ENCODE measurements around the gene PPP1R14C. TPM values are rescaled to one million over a fixed set of nuclear protein-coding genes. Genes with fewer than 3 reads are reported as not detected.
A peak's percentile ranks its signal among the peaks of the same experiment; 100 is the strongest.

PPP1R14C gene
- total RNA-seq, 1 donor = 3.6 TPM

DNA sequence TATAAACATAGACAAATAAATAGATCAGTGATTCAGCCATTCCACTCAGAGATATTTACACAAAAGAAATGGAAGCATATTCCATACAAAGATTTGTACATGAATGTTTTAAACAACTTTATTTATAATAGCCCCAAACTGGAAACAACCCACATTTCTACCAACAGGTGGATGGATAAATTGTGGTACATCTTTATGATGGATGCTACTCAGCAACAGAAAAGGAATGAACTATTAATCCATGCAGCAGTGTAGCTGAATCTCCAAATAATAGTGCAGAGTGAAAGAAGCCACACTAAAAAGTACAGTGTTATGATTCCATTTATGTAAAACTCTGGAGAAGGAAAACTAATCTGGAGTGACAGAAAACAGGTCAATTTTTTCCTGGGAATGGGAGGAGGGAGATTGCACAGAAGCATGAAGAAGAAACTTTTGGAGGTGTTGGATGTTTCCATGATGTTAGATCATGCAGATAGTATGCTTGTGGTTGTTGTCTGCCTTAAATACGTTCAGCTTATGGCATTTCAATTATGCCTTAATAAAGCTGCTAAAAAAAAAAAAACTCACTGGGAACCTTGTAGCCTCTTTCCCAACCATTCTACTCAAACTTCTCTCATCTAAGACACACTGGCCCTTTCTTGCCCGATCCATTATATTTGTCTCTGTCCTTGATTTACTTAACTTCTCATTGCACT, 100.9 kb downstream of the PPP1R14C start:
- H3K27me3 ChIP-seq (ENCODE audit: insufficient read depth, low read length) = no peaks in the 10 kb centered on the region

DNA sequence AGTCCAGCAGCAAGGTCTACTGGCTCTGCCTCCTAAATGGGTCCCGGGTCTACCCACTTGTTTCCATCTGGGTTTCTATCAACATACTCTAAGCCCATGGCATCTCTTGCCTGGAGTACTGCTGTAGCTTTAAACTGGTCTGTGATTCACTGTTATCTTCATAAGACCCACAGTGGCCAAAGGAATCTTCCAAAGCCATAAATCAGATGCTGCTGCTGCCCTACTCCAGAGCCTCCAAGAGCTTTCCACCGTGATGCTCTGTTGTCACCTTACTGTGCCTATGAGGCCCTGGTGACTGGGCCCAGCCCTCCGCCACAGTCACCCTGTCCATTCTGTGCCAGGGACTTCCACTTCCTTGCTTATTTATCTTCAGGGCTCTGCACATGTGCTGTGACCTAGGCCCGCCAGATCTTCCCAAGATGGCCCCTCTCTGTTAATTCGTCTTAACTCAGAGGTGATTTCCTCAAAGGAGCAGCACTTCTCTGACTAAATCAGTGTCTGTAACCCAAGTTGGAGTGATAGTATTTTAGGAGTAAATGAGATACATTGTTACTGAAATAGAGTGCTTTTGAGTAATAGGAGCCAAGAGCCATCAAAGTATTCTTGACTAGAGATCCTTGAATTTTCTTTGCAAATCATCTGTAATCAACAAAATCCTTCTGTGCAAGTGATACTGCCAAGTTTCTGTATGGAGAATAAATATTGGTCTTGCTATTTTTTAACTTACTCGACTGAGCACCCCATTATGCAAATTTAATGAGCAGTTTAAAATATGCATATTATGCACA, 102.5 kb downstream of the PPP1R14C start:
- no peak overlapping the region for H2AFZ ChIP-seq (ENCODE audit: low read length)
- no peak for TF ChIP-seq CTCF (IDR thresholded peaks at IDR 0.05; ENCODE audit: extremely low read depth, low read depth, low read length)
- H3K4me1 ChIP-seq (ENCODE audit: insufficient read depth, low read length) = peaks cover 11% of the 10 kb centered on the region
- no peaks in the 10 kb centered on the region for H3K79me2 ChIP-seq (ENCODE audit: insufficient read depth, low read length)
- peak; percentile 83 for DNase-seq (ENCODE audit: insufficient read length, low spot score, missing footprints)
- no peaks in the 10 kb centered on the region for H3K27me3 ChIP-seq (ENCODE audit: insufficient read depth, low read length)
- H3K4me3 ChIP-seq (ENCODE audit: insufficient read depth, low read length) = no peak overlapping the region
- H3K4me2 ChIP-seq (ENCODE audit: insufficient read depth, low read length) = no peak overlapping the region
- no peaks in the 10 kb centered on the region for H3K36me3 ChIP-seq (ENCODE audit: insufficient read depth, low read length)
- no peaks in the 10 kb centered on the region for H3K9me3 ChIP-seq (ENCODE audit: low read depth, low read length)
- H3K27ac ChIP-seq (ENCODE audit: low read depth, low read length) = no peak overlapping the region
- H4K20me1 ChIP-seq (ENCODE audit: insufficient read depth, low read length) = no peaks in the 10 kb centered on the region

More for the DNA sequence above, 100.9 kb downstream of the PPP1R14C start:
- no peak overlapping the region for H3K4me3 ChIP-seq (ENCODE audit: insufficient read depth, low read length)
- H3K27ac ChIP-seq (ENCODE audit: low read depth, low read length) = no peak overlapping the region
- no peak for DNase-seq (ENCODE audit: insufficient read length, low spot score, missing footprints)
- no peaks in the 10 kb centered on the region for H3K36me3 ChIP-seq (ENCODE audit: insufficient read depth, low read length)
- H3K79me2 ChIP-seq (ENCODE audit: insufficient read depth, low read length) = no peaks in the 10 kb centered on the region
- H3K9me3 ChIP-seq (ENCODE audit: low read depth, low read length) = no peaks in the 10 kb centered on the region
- no peak overlapping the region for H2AFZ ChIP-seq (ENCODE audit: low read length)
- H3K4me1 ChIP-seq (ENCODE audit: insufficient read depth, low read length) = peaks cover 11% of the 10 kb centered on the region
- H3K4me2 ChIP-seq (ENCODE audit: insufficient read depth, low read length) = no peak overlapping the region
- H4K20me1 ChIP-seq (ENCODE audit: insufficient read depth, low read length) = no peaks in the 10 kb centered on the region
- TF ChIP-seq CTCF (IDR thresholded peaks at IDR 0.05; ENCODE audit: extremely low read depth, low read depth, low read length) = no peak

GRCh38 chr6:150247803-150248202, 105.0 kb downstream of the PPP1R14C start:
- H3K4me1 ChIP-seq (ENCODE audit: insufficient read depth, low read length) = peaks cover 20% of the 10 kb centered on the region
- no peaks in the 10 kb centered on the region for H4K20me1 ChIP-seq (ENCODE audit: insufficient read depth, low read length)
- no peaks in the 10 kb centered on the region for H3K79me2 ChIP-seq (ENCODE audit: insufficient read depth, low read length)
- no peaks in the 10 kb centered on the region for H3K27me3 ChIP-seq (ENCODE audit: insufficient read depth, low read length)
- no peak overlapping the region for H2AFZ ChIP-seq (ENCODE audit: low read length)
- no peak for DNase-seq (ENCODE audit: insufficient read length, low spot score, missing footprints)
- no peaks in the 10 kb centered on the region for H3K9me3 ChIP-seq (ENCODE audit: low read depth, low read length)
- no peaks in the 10 kb centered on the region for H3K36me3 ChIP-seq (ENCODE audit: insufficient read depth, low read length)
- no peak overlapping the region for H3K4me2 ChIP-seq (ENCODE audit: insufficient read depth, low read length)
- no peak overlapping the region for H3K27ac ChIP-seq (ENCODE audit: low read depth, low read length)
- no peak for TF ChIP-seq CTCF (IDR thresholded peaks at IDR 0.05; ENCODE audit: extremely low read depth, low read depth, low read length)
- H3K4me3 ChIP-seq (ENCODE audit: insufficient read depth, low read length) = no peak overlapping the region

- Histone ChIP-seq H3K4me1 (ENCODE audit: insufficient read depth, low read length) (peaks cover 24% of the 10 kb centered on the region), H3K9me3 (ENCODE audit: low read depth, low read length) (no peaks in the 10 kb centered on the region), H3K4me2 (ENCODE audit: insufficient read depth, low read length) (no peak overlapping the region), H4K20me1 (ENCODE audit: insufficient read depth, low read length) (no peaks in the 10 kb centered on the region), H3K4me3 (ENCODE audit: insufficient read depth, low read length) (no peak overlapping the region), H3K27ac (ENCODE audit: low read depth, low read length) (no peak overlapping the region), H3K79me2 (ENCODE audit: insufficient read depth, low read length) (no peaks in the 10 kb centered on the region), H2AFZ (ENCODE audit: low read length) (no peak overlapping the region), H3K36me3 (ENCODE audit: insufficient read depth, low read length) (no peaks in the 10 kb centered on the region), H3K27me3 (ENCODE audit: insufficient read depth, low read length) (no peaks in the 10 kb centered on the region)
- no peak for TF ChIP-seq CTCF (IDR thresholded peaks at IDR 0.05; ENCODE audit: extremely low read depth, low read depth, low read length)
- DNase-seq (ENCODE audit: insufficient read length, low spot score, missing footprints) = no peak
These were observed 105.5 kb downstream of the PPP1R14C start for GRCh38 chr6:150248300-150248699.
